ENCODE data around the gene SMG5.

DNA sequence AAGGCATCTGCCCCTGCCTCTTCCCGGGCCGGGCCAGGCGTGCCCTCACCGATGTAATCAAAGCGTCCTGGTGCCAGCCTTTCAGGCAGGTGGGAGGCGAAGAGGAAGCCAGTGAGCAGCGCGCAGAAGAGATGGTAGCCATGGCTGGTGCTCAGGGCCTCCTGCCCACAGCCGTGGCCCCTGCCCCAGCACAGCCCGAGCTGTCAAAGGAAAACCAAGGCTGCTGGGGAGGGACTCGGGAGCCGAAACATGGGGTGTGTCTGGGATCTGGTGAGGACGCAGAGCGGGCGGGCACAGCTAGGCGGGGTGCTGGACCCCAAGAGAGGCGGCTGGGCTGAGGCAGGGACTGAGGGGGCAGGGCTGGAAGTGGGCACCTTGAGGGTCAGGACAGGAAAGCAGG lies 37.9 kb downstream of the SMG5 start:
- no peak for TF ChIP-seq EGR1 (IDR thresholded peaks at IDR 0.05)
- TF ChIP-seq FOXM1 (IDR thresholded peaks at IDR 0.05; ENCODE audit: borderline replicate concordance, low read depth) = no peak
- no peak for TF ChIP-seq REST (IDR thresholded peaks at IDR 0.05; ENCODE audit: low read depth)
- TF ChIP-seq CREB1 (IDR thresholded peaks at IDR 0.05; ENCODE audit: low read depth) = no peak
- TF ChIP-seq, protein P1, sequence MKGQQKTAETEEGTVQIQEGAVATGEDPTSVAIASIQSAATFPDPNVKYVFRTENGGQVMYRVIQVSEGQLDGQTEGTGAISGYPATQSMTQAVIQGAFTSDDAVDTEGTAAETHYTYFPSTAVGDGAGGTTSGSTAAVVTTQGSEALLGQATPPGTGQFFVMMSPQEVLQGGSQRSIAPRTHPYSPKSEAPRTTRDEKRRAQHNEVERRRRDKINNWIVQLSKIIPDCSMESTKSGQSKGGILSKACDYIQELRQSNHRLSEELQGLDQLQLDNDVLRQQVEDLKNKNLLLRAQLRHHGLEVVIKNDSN (IDR thresholded peaks at IDR 0.05) = no peak
- no peak for TF ChIP-seq TAF1 (IDR thresholded peaks at IDR 0.05; ENCODE audit: low read depth)
- no peak for TF ChIP-seq RAD21 (IDR thresholded peaks at IDR 0.05; ENCODE audit: low read depth)

Measured in Ishikawa (cell line).